NT2/D1 (cell line): ENCODE data around the gene GLIS1.

Source experiments
- DNase-seq: peaks from one replicate; pipeline ENCODE4 v3.0.0-alpha.2; 2011; ENCODE audit warnings: low read depth, low spot score
- H3K27me3 ChIP-seq: 2 replicates; pipeline ENCODE4 v1.6.0; 2011; ENCODE audit warnings: mild to moderate bottlenecking; ENCODE audit not compliant: insufficient read length, insufficient read depth
- H3K36me3 ChIP-seq: 2 replicates; pipeline ENCODE4 v1.6.1; 2011; ENCODE audit warnings: mild to moderate bottlenecking, low read length, mixed read lengths; ENCODE audit not compliant: insufficient read depth, insufficient read length
- H3K4me1 ChIP-seq: 2 replicates; pipeline ENCODE4 v1.5.1; 2011; ENCODE audit not compliant: insufficient read depth, insufficient read length
- H3K4me3 ChIP-seq: 2 replicates; pipeline ENCODE4 v1.5.1; 2011; ENCODE audit warnings: low read depth; ENCODE audit not compliant: insufficient read length
- H3K9ac ChIP-seq: 2 replicates; pipeline ENCODE4 v1.6.0; 2011; ENCODE audit warnings: low read depth; ENCODE audit not compliant: insufficient read length
- H3K9me3 ChIP-seq: 2 replicates; pipeline ENCODE4 v1.5.1; 2011; ENCODE audit warnings: mild to moderate bottlenecking, low read length; ENCODE audit not compliant: insufficient read depth
- SUZ12 ChIP-seq: IDR thresholded peaks from 2 replicates; pipeline ENCODE4 v1.6.1; 2011; ENCODE audit not compliant: insufficient read length, insufficient read depth; ENCODE audit errors: extremely low read depth
- YY1 ChIP-seq: IDR thresholded peaks from 2 replicates; pipeline ENCODE4 v1.6.1; 2011; ENCODE audit not compliant: insufficient read length, insufficient read depth
- ZNF274 ChIP-seq: IDR thresholded peaks from 2 replicates; pipeline ENCODE4 v1.6.1; 2011; ENCODE audit warnings: mild to moderate bottlenecking, low read depth, low read length

GLIS1 gene

GRCh38 chr1:53549781-53550180 is 189.2 kb downstream of the GLIS1 start:
- Histone ChIP-seq H3K9me3 (no peaks in the 10 kb centered on the region), H3K36me3 (no peaks in the 10 kb centered on the region), H3K4me3 (no peak overlapping the region), H3K4me1 (peaks cover 31% of the 10 kb centered on the region), H3K27me3 (peaks cover 4% of the 10 kb centered on the region), H3K9ac (no peak overlapping the region)
- no peak for DNase-seq
- TF ChIP-seq ZNF274 (no peak), SUZ12 (no peak), YY1 (no peak)

- no peak overlapping the region for H3K9ac ChIP-seq
- no peak for DNase-seq
- H3K9me3 ChIP-seq = no peaks in the 10 kb centered on the region
- TF ChIP-seq YY1 (no peak), ZNF274 (no peak), SUZ12 (no peak)
- no peaks in the 10 kb centered on the region for H3K36me3 ChIP-seq
- H3K27me3 ChIP-seq = peaks cover 4% of the 10 kb centered on the region
- peaks cover 31% of the 10 kb centered on the region for H3K4me1 ChIP-seq
- H3K4me3 ChIP-seq = no peak overlapping the region
Observed at GRCh38 chr1:53549287-53549686, 189.7 kb downstream of the GLIS1 start.

- no peaks in the 10 kb centered on the region for H3K27me3 ChIP-seq
- H3K4me3 ChIP-seq = no peak overlapping the region
- TF ChIP-seq SUZ12 (no peak), YY1 (no peak), ZNF274 (no peak)
- no peaks in the 10 kb centered on the region for H3K9me3 ChIP-seq
- DNase-seq = no peak
- peaks cover 28% of the 10 kb centered on the region for H3K4me1 ChIP-seq
- no peak overlapping the region for H3K9ac ChIP-seq
- H3K36me3 ChIP-seq = no peaks in the 10 kb centered on the region
Observed at GRCh38 chr1:53548031-53548491, 190.9 kb downstream of the GLIS1 start.

- H3K27me3 ChIP-seq = no peaks in the 10 kb centered on the region
- H3K9me3 ChIP-seq = no peaks in the 10 kb centered on the region
- no peak for TF ChIP-seq SUZ12
- TF ChIP-seq ZNF274 = no peak
- TF ChIP-seq YY1 = no peak
- no peak overlapping the region for H3K9ac ChIP-seq
- H3K4me1 ChIP-seq = peaks cover 29% of the 10 kb centered on the region
- no peak for DNase-seq
- no peak overlapping the region for H3K4me3 ChIP-seq
- no peaks in the 10 kb centered on the region for H3K36me3 ChIP-seq
Observed at GRCh38 chr1:53547231-53547790, 191.7 kb downstream of the GLIS1 start.

- Histone ChIP-seq H3K9me3 (no peaks in the 10 kb centered on the region), H3K9ac (peak overlapping the region; percentile 12), H3K36me3 (no peaks in the 10 kb centered on the region), H3K4me1 (peaks cover 27% of the 10 kb centered on the region), H3K4me3 (no peak overlapping the region), H3K27me3 (no peaks in the 10 kb centered on the region)
- no peak for DNase-seq
- no peak for TF ChIP-seq SUZ12
- TF ChIP-seq ZNF274 = no peak
- TF ChIP-seq YY1 = no peak
Observed at GRCh38 chr1:53546409-53547155, 192.4 kb downstream of the GLIS1 start.

- H3K9ac ChIP-seq = peak overlapping the region; percentile 12
- peaks cover 33% of the 10 kb centered on the region for H3K4me1 ChIP-seq
- H3K4me3 ChIP-seq = no peak overlapping the region
- DNase-seq = no peak
- no peaks in the 10 kb centered on the region for H3K27me3 ChIP-seq
- TF ChIP-seq SUZ12 (no peak), YY1 (no peak), ZNF274 (no peak)
- H3K9me3 ChIP-seq = no peaks in the 10 kb centered on the region
- no peaks in the 10 kb centered on the region for H3K36me3 ChIP-seq
Observed at GRCh38 chr1:53545663-53546408, 193.1 kb downstream of the GLIS1 start.

- Histone ChIP-seq H3K9me3 (no peaks in the 10 kb centered on the region), H3K4me1 (peaks cover 42% of the 10 kb centered on the region), H3K9ac (no peak overlapping the region), H3K27me3 (no peaks in the 10 kb centered on the region), H3K4me3 (no peak overlapping the region), H3K36me3 (no peaks in the 10 kb centered on the region)
- DNase-seq = no peak
- TF ChIP-seq YY1 (no peak), SUZ12 (no peak), ZNF274 (no peak)
Observed at GRCh38 chr1:53544728-53545515, 194.0 kb downstream of the GLIS1 start.
